ENCODE measurements around the gene PRKAG2.

Gene PRKAG2

DNA sequence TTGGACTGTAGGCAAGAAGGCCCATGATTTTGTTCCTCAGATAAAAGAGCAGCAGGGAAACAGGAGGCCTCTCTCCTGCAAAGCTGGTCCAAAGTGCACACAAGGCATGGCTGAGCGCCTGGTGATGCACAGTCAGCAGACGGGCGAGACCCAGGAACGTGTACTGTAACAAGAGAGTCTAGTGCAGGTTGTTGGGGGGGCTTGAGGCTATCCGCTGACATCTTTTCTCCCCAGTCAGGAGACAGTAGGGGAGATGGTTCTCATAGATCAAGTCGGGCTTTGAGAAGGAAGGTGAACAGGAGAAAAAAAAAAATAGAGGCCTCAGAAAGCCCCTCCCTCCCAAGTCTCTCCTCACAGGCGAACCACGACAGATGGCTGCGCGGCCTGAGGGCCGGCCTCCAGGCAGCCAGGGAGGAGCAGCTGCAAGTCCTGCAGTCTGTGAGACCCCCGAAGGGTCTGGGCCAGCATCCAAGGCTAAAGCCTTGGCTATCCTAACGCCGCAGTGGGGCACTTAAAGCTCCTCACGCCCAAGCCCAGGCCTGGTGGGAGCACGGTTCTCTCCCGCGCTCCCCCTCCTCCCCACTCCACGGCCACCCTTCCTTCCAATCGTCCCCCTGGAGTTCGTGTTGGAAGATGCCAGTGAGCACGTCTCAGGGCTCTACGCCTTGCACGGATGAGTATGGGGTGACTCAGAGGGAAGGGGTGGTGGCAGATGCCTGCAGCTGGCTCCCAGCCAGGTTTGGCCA is 68.3 kb downstream of the PRKAG2 start:
- Histone ChIP-seq H4K20me1 (ENCODE audit: insufficient read depth) (no peaks in the 10 kb centered on the region), H3K79me2 (ENCODE audit: insufficient read depth, low read depth) (no peaks in the 10 kb centered on the region), H3K4me1 (ENCODE audit: low read depth, poor library complexity, severe bottlenecking) (no peaks in the 10 kb centered on the region), H3K27ac (no peak overlapping the region), H3K4me3 (IDR thresholded peaks at IDR 0.05; ENCODE audit: insufficient read depth, low read depth, low read length) (no peak overlapping the region), H3K9ac (no peak overlapping the region), H3K4me2 (no peak overlapping the region), H3K36me3 (ENCODE audit: insufficient read depth) (no peaks in the 10 kb centered on the region), H3K27me3 (ENCODE audit: insufficient read depth, low read depth) (no peaks in the 10 kb centered on the region), H2AFZ (ENCODE audit: low read depth) (no peak overlapping the region)
- no peak for TF ChIP-seq CTCF (conservative IDR thresholded peaks at IDR 0.05; ENCODE audit: low read depth, low read length)

- Histone ChIP-seq H3K4me3 (IDR thresholded peaks at IDR 0.05; ENCODE audit: insufficient read depth, low read depth, low read length) (no peak overlapping the region), H3K4me1 (ENCODE audit: low read depth, poor library complexity, severe bottlenecking) (no peaks in the 10 kb centered on the region), H3K79me2 (ENCODE audit: insufficient read depth, low read depth) (no peaks in the 10 kb centered on the region), H3K27ac (no peak overlapping the region), H3K9ac (no peak overlapping the region), H3K4me2 (no peak overlapping the region), H3K27me3 (ENCODE audit: insufficient read depth, low read depth) (no peaks in the 10 kb centered on the region), H4K20me1 (ENCODE audit: insufficient read depth) (no peaks in the 10 kb centered on the region), H2AFZ (ENCODE audit: low read depth) (no peak overlapping the region), H3K36me3 (ENCODE audit: insufficient read depth) (no peaks in the 10 kb centered on the region)
- no peak for TF ChIP-seq CTCF (conservative IDR thresholded peaks at IDR 0.05; ENCODE audit: low read depth, low read length)
These were observed 69.1 kb downstream of the PRKAG2 start for GRCh38 chr7:151807846-151808245.

- TF ChIP-seq CTCF (conservative IDR thresholded peaks at IDR 0.05; ENCODE audit: low read depth, low read length) = no peak
- H3K4me2 ChIP-seq = no peak overlapping the region
- no peaks in the 10 kb centered on the region for H3K79me2 ChIP-seq (ENCODE audit: insufficient read depth, low read depth)
- no peaks in the 10 kb centered on the region for H3K36me3 ChIP-seq (ENCODE audit: insufficient read depth)
- no peaks in the 10 kb centered on the region for H3K27me3 ChIP-seq (ENCODE audit: insufficient read depth, low read depth)
- no peak overlapping the region for H3K9ac ChIP-seq
- no peaks in the 10 kb centered on the region for H3K4me1 ChIP-seq (ENCODE audit: low read depth, poor library complexity, severe bottlenecking)
- no peak overlapping the region for H3K27ac ChIP-seq
- H4K20me1 ChIP-seq (ENCODE audit: insufficient read depth) = no peaks in the 10 kb centered on the region
- no peak overlapping the region for H3K4me3 ChIP-seq (IDR thresholded peaks at IDR 0.05; ENCODE audit: insufficient read depth, low read depth, low read length)
- no peak overlapping the region for H2AFZ ChIP-seq (ENCODE audit: low read depth)
These were observed 69.8 kb downstream of the PRKAG2 start for GRCh38 chr7:151806952-151807775.

GRCh38 chr7:151806204-151806603 is 70.7 kb downstream of the PRKAG2 start:
- Histone ChIP-seq H4K20me1 (ENCODE audit: insufficient read depth) (no peaks in the 10 kb centered on the region), H3K27me3 (ENCODE audit: insufficient read depth, low read depth) (no peaks in the 10 kb centered on the region), H3K27ac (no peak overlapping the region), H3K9ac (no peak overlapping the region), H2AFZ (ENCODE audit: low read depth) (no peak overlapping the region), H3K79me2 (ENCODE audit: insufficient read depth, low read depth) (no peaks in the 10 kb centered on the region), H3K36me3 (ENCODE audit: insufficient read depth) (no peaks in the 10 kb centered on the region), H3K4me2 (no peak overlapping the region), H3K4me1 (ENCODE audit: low read depth, poor library complexity, severe bottlenecking) (no peaks in the 10 kb centered on the region), H3K4me3 (IDR thresholded peaks at IDR 0.05; ENCODE audit: insufficient read depth, low read depth, low read length) (no peak overlapping the region)
- no peak for TF ChIP-seq CTCF (conservative IDR thresholded peaks at IDR 0.05; ENCODE audit: low read depth, low read length)
